GM06990 (cell line): ENCODE measurements around the gene SNRPB.

Experiments
- DNase-seq: peaks from one replicate; pipeline ENCODE4 v3.0.0-alpha.2; 2011; ENCODE audit not compliant: insufficient read length; ENCODE audit errors: extremely low read depth
- H3K27me3 ChIP-seq: replicated peaks from 2 replicates; pipeline ENCODE4 v1.6.0; 2011; ENCODE audit warnings: low read length; ENCODE audit not compliant: control insufficient read depth, insufficient read depth
- H3K36me3 ChIP-seq: 2 replicates; pipeline ENCODE4 v1.5.1; 2011; ENCODE audit warnings: low read length; ENCODE audit not compliant: control insufficient read depth, insufficient read depth
- H3K4me3 ChIP-seq: replicated peaks from 2 replicates; pipeline ENCODE4 v1.5.1; 2011; ENCODE audit warnings: low read depth, mild to moderate bottlenecking, control low read depth, low read length
- TF ChIP-seq, protein P1 (sequence below): IDR thresholded peaks from 2 replicates; pipeline ENCODE4 v1.5.1; 2011; ENCODE audit warnings: low read length, control low read depth, mild to moderate bottlenecking, inconsistent platforms; ENCODE audit not compliant: insufficient read depth, poor library complexity, severe bottlenecking

The SNRPB gene

DNA sequence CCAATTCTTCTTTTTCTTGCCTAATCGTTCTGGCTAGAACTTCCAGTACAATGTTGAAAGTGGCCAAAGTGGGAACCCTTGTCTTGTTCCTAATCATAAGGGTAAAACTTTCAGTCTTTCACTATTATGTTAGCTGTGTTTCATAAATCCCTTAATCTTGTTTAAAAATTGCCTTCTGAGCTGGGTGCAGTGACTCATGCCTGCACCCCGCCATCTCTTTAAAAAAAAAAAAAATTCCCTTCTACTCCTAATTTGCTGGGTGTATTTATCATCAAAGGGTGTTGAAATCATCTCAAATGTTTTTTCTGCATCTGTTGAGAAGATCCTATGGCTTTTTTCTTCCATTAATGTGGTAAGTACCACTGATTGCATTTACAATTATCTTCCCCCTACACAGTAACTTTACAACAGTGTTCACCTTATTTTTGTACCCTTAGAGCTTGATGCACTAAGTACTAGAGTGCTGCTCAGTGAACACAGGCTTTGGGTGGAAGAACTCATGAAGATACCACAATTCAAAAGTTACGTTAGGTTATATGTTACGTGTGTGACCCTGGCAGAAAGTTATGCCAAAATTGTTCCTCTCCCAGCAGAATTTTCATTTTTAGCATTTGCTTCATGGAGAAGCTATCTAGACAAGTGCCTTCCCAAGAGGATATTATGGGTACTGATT, 9.7 kb downstream of the SNRPB start:
- TF ChIP-seq, protein P1, sequence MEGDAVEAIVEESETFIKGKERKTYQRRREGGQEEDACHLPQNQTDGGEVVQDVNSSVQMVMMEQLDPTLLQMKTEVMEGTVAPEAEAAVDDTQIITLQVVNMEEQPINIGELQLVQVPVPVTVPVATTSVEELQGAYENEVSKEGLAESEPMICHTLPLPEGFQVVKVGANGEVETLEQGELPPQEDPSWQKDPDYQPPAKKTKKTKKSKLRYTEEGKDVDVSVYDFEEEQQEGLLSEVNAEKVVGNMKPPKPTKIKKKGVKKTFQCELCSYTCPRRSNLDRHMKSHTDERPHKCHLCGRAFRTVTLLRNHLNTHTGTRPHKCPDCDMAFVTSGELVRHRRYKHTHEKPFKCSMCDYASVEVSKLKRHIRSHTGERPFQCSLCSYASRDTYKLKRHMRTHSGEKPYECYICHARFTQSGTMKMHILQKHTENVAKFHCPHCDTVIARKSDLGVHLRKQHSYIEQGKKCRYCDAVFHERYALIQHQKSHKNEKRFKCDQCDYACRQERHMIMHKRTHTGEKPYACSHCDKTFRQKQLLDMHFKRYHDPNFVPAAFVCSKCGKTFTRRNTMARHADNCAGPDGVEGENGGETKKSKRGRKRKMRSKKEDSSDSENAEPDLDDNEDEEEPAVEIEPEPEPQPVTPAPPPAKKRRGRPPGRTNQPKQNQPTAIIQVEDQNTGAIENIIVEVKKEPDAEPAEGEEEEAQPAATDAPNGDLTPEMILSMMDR, result no peak
- Histone ChIP-seq H3K36me3 (peaks cover 20% of the 10 kb centered on the region), H3K4me3 (no peak overlapping the region), H3K27me3 (no peaks in the 10 kb centered on the region)
- DNase-seq, result no peak

DNA sequence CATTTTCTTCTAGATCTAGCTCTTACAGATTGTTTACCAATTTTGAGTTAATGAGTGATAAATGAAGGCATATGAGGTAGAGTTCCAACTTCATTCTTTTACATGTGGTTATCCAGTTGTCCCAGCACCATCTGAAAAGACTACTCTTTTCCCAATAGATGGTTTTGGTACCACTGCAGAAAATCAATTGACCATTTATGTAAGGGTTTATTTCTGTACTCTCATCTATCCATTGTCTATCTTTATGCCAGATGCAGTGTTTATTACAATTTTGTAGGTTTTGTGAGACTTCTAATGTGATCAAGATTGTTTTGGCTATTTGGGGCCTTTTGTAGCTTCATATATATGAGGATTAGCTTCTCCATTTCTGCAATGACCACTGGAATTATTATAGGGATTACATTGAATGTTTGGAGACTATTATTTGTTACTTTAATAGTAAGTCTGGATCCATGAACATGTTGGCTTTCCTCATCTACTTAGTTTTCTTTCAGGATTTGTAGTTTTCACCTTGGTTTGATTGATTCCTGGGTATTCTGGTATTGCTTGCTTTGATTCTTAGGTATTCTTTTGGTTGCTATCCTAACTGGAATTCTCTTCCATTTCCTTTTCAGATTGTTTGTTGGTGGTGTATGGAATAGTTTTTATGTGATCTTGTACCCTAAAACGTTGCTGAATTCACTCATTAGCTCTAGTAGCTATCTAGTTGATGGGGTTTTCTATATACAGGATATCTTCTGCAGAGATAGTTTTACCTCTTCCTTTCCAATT, 10.4 kb downstream of the SNRPB start:
- TF ChIP-seq, protein P1, result no peak
- Histone ChIP-seq H3K36me3 (peaks cover 15% of the 10 kb centered on the region), H3K4me3 (no peak overlapping the region), H3K27me3 (no peaks in the 10 kb centered on the region)
- no peak for DNase-seq

DNA sequence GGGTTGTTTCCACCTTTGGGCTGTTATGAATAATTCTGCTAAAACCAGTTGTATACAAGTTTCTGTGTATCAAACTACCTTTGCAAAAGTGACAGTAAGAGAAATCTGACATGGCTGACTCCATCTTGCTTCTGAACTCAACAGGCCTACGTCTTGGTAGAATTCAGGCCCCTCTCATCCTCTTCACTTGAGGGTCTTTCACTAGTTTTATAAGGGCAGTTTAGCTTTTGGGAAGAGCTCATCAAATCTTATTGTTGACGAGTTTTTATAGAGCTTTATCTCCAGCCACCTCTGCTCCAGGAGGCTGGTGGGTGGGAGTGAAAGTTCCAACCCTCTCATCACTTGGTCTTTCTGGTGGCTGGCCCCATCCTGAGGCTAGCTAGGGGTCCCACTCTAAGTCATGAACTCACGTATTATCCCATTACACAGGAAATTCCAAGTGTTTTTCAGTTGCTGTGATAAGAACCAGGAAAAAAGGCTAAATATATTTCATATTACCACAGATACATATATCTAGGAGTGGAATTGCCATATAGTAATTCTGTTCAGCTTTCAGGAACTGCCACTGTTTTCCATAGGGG, 11.6 kb downstream of the SNRPB start:
- Histone ChIP-seq H3K36me3 (peaks cover 13% of the 10 kb centered on the region), H3K4me3 (no peak overlapping the region), H3K27me3 (no peaks in the 10 kb centered on the region)
- TF ChIP-seq, protein P1, result no peak
- no peak for DNase-seq

DNA sequence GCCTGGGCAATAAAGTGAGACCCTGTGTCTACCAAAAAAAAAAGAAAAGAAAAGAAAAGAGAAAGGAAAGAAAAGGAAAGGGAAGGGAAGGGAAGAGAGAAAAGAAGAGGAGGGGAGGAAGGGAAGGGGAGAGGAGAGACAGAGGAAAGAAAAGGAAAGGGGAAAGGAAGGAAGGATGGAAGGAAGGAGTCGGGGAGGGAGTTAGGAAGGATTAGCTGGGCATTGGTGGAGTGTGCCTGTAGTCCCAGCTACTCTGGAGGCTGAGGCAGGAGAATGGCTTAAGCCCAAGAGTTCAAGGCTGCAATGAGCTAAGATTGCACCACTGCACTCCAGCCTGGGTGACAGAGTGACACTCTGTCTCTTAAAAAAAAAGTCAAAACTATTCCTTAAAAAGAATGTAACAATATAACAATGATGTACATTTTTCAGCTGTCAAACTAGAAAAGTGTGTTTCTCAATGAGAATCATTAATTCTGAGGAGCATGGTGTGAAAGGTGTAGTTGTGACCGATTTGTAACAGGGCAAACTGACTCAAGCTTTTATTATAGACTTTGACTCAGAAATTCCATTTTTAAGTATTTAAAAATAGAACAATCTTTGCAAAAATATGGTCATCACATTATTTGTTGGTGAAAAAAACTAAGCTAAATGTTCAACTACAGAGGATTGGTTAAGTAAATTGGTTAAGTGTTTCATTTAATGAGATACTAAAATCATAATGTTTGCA, 14.7 kb downstream of the SNRPB start:
- TF ChIP-seq, protein P1, result no peak
- peaks cover 3% of the 10 kb centered on the region for H3K36me3 ChIP-seq
- H3K4me3 ChIP-seq, result no peak overlapping the region
- H3K27me3 ChIP-seq, result no peaks in the 10 kb centered on the region
- no peak for DNase-seq

DNA sequence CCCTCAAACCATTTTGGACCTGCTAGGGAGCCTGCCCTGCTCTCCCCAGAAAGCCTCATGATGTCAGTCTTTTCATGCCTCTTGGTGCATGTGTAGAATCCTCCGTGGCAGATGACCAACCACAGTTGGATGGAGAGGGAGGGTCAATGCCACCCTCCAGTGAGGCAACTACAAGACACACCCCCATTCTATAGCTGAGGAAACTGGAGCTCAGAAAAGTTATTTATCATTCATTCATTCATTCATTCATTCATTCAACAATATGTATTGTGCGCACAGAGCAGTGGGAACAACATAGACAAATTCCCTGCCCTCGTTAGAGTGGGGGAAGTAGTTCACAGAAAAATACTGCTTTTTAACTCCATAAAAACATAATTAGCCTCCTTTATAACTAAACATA, 16.8 kb downstream of the SNRPB start:
- Histone ChIP-seq H3K36me3 (no peaks in the 10 kb centered on the region), H3K27me3 (no peaks in the 10 kb centered on the region), H3K4me3 (no peak overlapping the region)
- DNase-seq, result no peak
- TF ChIP-seq, protein P1, result no peak
